Endothelial cell (in vitro differentiated cells): ENCODE measurements around the gene LDB2. TPM values are rescaled to one million over a fixed set of nuclear protein-coding genes. Genes with fewer than 3 reads are reported as not detected.

Experiments used
- DNase-seq: peaks from one replicate; pipeline ENCODE4 v3.0.0; 2021; ENCODE audit warnings: low spot score
- H3K27ac Mint-ChIP-seq: one replicate; pipeline ENCODE4 v1.8.0; 2021; ENCODE audit warnings: mixed read lengths, inconsistent platforms; ENCODE audit not compliant: unreplicated experiment
- H3K27me3 Mint-ChIP-seq: one replicate; pipeline ENCODE4 v1.8.0; 2021; ENCODE audit warnings: mild to moderate bottlenecking, moderate library complexity, mixed read lengths, inconsistent platforms; ENCODE audit not compliant: unreplicated experiment
- H3K36me3 Mint-ChIP-seq: one replicate; pipeline ENCODE4 v1.8.0; 2021; ENCODE audit warnings: mild to moderate bottlenecking, low read depth, mixed read lengths, inconsistent platforms; ENCODE audit not compliant: unreplicated experiment
- H3K4me1 Mint-ChIP-seq: one replicate; pipeline ENCODE4 v1.8.0; 2021; ENCODE audit warnings: mild to moderate bottlenecking, mixed read lengths, inconsistent platforms; ENCODE audit not compliant: unreplicated experiment
- H3K4me3 Mint-ChIP-seq: one replicate; pipeline ENCODE4 v1.8.0; 2021; ENCODE audit warnings: mild to moderate bottlenecking, mixed read lengths, inconsistent platforms; ENCODE audit not compliant: unreplicated experiment
- H3K9me3 Mint-ChIP-seq: one replicate; pipeline ENCODE4 v1.8.0; 2021; ENCODE audit warnings: mixed read lengths, inconsistent platforms; ENCODE audit not compliant: unreplicated experiment
- long read RNA-seq: library from polyadenylated mRNA; unstranded; transcript quantifications from one replicate; pipeline ENCODE4 v2.0.0, GENCODE V29; 2020; ENCODE audit not compliant: unreplicated experiment
- total RNA-seq: library from RNA; stranded (reverse); fragmentation: NEBNext Ultra II Directional; extraction: Animal tissue kit (Norgen Biotek cat#: 25700); gene quantifications from one replicate; pipeline ENCODE4 v1.2.1, GENCODE V29; 2021; ENCODE audit not compliant: unreplicated experiment
- TF ChIP-seq, protein P1 (sequence below): fragments of 200-600 bp; sonication (generic); IDR thresholded peaks from one replicate; pipeline ENCODE4 v1.5.0; 2021; ENCODE audit warnings: antibody characterized with exemption; ENCODE audit not compliant: unreplicated experiment

Gene LDB2
- total RNA-seq = 268 TPM
- long read RNA-seq, transcript LDB2-202 (9 exons, 2,476 nt) = major isoform, 30 of 140 reads
- long read RNA-seq, transcript LDB2-201 (8 exons, 2,548 nt) = minor isoform, 16 of 140 reads
- long read RNA-seq, transcript LDB2-216 (8 exons, 2,295 nt) = minor isoform, 8 of 140 reads
- long read RNA-seq, partial matches to known transcripts = 21 of 140 reads
- long read RNA-seq, other reads (novel, unspliced or antisense) = 63 of 140 reads

DNA sequence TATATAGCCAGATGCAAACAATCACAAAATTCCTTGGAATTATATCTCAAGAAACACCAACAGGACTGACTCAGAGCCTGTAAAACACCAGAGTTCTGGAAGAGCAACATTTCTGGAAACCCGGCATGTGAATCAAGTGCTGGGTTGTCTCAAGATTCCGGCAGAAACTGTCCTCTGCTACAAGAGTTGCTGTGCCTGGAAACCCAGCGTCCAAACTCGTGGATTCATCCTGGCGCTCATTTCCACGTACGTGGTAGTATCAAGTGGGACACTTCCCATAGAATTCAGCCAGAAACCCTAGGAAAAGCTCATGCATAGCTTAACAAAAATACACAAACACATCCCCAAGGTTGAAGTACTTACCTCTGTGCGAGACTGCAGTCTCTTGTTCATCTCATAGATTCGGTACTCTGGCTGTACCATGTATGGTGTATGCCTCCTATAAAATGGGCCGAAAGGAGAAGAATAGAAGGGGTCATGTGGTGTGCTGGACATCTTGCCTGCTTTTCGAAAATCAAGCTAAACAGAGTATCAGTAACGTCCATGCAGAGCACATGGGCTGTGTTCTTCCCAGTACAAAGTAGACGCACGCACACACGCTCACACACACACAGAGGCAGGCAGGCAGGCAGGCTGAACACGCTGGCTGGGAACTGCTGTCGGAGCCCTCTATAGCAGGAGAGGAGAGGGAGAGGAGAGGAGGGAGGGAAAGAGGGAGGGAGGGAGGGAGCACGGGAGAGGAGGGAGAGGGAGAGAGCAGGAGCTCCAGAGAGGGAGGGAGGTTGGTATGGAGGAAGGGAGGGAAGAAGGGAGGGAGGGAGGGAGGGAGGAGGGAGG is at the start of gene LDB2:
Gene LDB2, minus strand, starts transcription at position 655 of the 837 bp plus-strand sequence.
- Mint-ChIP-seq H3K4me3 (peak within 1 kb of the TSS; percentile 99), H3K27me3 (peaks cover 5% of the 10 kb centered on the region), H3K4me1 (peaks cover 35% of the 10 kb centered on the region), H3K36me3 (peaks cover 21% of the 10 kb centered on the region), H3K9me3 (no peaks in the 10 kb centered on the region), H3K27ac (peak within 1 kb of the TSS; percentile 96)
- DNase-seq = peak; percentile 55
- TF ChIP-seq, protein P1, sequence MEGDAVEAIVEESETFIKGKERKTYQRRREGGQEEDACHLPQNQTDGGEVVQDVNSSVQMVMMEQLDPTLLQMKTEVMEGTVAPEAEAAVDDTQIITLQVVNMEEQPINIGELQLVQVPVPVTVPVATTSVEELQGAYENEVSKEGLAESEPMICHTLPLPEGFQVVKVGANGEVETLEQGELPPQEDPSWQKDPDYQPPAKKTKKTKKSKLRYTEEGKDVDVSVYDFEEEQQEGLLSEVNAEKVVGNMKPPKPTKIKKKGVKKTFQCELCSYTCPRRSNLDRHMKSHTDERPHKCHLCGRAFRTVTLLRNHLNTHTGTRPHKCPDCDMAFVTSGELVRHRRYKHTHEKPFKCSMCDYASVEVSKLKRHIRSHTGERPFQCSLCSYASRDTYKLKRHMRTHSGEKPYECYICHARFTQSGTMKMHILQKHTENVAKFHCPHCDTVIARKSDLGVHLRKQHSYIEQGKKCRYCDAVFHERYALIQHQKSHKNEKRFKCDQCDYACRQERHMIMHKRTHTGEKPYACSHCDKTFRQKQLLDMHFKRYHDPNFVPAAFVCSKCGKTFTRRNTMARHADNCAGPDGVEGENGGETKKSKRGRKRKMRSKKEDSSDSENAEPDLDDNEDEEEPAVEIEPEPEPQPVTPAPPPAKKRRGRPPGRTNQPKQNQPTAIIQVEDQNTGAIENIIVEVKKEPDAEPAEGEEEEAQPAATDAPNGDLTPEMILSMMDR = no peak

DNA sequence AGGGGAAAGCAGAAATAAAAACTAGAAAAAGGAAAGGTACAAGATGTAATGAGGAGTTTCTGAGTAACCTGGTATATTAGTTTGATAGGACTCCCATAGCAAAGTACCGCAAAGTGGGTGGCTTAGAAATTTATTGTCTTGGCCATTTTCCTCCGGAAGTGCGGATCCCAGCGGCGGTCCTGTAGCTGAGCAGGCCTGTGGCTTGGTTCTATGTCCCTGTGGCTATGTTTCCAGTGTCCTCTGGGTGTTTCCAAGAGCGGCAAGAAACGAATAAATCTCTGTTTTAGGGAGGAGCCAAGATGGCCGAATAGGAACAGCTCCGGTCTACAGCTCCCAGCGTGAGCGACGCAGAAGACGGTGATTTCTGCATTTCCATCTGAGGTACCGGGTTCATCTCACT is 44.0 kb upstream of the LDB2 start:
- Mint-ChIP-seq H3K9me3 (no peaks in the 10 kb centered on the region), H3K4me1 (no peaks in the 10 kb centered on the region), H3K27ac (no peak overlapping the region), H3K36me3 (peaks cover 3% of the 10 kb centered on the region), H3K27me3 (peaks cover 3% of the 10 kb centered on the region), H3K4me3 (no peak overlapping the region)
- DNase-seq = no peak
- TF ChIP-seq, protein P1 = no peak

DNA sequence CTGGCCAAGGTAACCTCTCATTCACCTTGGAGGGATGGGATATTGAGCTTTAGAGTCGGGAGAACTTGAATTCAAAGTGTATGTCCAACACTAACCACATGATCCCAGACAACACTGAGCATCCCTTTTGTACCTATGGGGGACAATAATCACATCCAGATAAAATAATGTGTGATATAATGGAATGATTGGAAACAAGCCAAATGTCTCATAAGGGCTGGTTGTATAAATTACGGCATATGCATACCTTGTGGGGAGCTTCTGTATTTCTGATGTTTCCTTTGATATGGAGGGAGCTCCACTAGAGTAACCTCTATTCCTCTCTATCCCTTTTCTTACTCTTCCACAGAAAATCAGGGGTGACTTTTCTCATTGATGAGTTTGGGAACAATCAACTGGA is 40.7 kb upstream of the LDB2 start:
- DNase-seq = no peak
- H3K9me3 Mint-ChIP-seq = no peaks in the 10 kb centered on the region
- no peak overlapping the region for H3K4me3 Mint-ChIP-seq
- H3K27me3 Mint-ChIP-seq = peaks cover 3% of the 10 kb centered on the region
- H3K36me3 Mint-ChIP-seq = peaks cover 3% of the 10 kb centered on the region
- TF ChIP-seq, protein P1 = no peak
- no peak overlapping the region for H3K27ac Mint-ChIP-seq
- H3K4me1 Mint-ChIP-seq = no peaks in the 10 kb centered on the region

DNA sequence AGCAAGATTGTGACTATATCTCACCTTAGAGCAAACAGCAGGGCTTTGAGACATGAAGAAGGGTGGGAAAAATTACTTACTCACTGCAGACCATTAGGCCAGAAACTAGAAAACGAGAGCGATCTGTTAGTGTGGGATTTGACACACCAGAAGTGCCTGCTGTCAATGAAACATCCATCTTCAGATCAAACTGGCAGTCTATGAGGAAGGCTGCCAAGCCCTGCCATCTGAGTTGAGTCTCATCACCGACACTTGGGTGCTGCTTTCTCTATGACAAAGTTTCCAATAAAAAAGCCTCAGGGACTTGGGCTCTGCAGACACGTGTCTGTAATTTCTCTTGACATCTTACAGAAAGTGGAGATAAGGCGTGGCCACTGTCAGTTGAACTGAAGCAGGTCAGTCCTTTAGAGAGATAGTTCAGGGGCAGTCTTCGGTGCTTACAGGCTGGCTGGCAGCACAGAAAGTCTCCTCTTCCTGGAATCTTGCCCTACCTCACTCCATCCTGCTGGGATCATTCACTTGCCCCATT is 40.1 kb upstream of the LDB2 start:
- peaks cover 3% of the 10 kb centered on the region for H3K27me3 Mint-ChIP-seq
- no peak overlapping the region for H3K4me3 Mint-ChIP-seq
- H3K4me1 Mint-ChIP-seq = no peaks in the 10 kb centered on the region
- no peak overlapping the region for H3K27ac Mint-ChIP-seq
- TF ChIP-seq, protein P1 = no peak
- H3K36me3 Mint-ChIP-seq = peaks cover 3% of the 10 kb centered on the region
- no peaks in the 10 kb centered on the region for H3K9me3 Mint-ChIP-seq
- DNase-seq = no peak
